RWPE2 (cell line): ENCODE measurements around the gene NUP214.

Experiments
- ATAC-seq: fragments of 200-7000 bp; cut with Tn5 transposase; 3 replicates; pipeline ENCODE4 v1.9.1; 2021; ENCODE audit warnings: low read depth
- DNase-seq: peaks from one replicate; pipeline ENCODE4 v3.0.0-alpha.2; 2020; ENCODE audit warnings: low spot score
- H3K27ac ChIP-seq: fragments of 450-650 bp; 2 replicates; pipeline ENCODE4 v1.5.1; 2017; ENCODE audit warnings: mild to moderate bottlenecking; ENCODE audit not compliant: poor library complexity, severe bottlenecking
- H3K27me3 ChIP-seq: fragments of 250-450 bp; sonication (Bioruptor Pico); 2 replicates; pipeline ENCODE4 v1.5.1; 2021; ENCODE audit warnings: mild to moderate bottlenecking, moderate library complexity; ENCODE audit not compliant: insufficient read depth, poor library complexity, severe bottlenecking
- H3K36me3 ChIP-seq: fragments of 250-450 bp; sonication (Bioruptor Pico); 2 replicates; pipeline ENCODE4 v1.5.1; 2020; ENCODE audit warnings: low read depth, mild to moderate bottlenecking, moderate library complexity
- H3K4me1 ChIP-seq: fragments of 250-450 bp; sonication (Bioruptor Pico); 2 replicates; pipeline ENCODE4 v1.5.1; 2021; ENCODE audit warnings: mild to moderate bottlenecking, moderate library complexity; ENCODE audit not compliant: insufficient read depth, poor library complexity, severe bottlenecking
- H3K4me3 ChIP-seq: fragments of 250-450 bp; sonication (Bioruptor Pico); 2 replicates; pipeline ENCODE4 v1.5.1; 2021; ENCODE audit warnings: mild to moderate bottlenecking, moderate library complexity; ENCODE audit not compliant: severe bottlenecking
- H3K9me3 ChIP-seq: fragments of 250-450 bp; sonication (Bioruptor Pico); 2 replicates; pipeline ENCODE4 v1.5.1; 2021; ENCODE audit warnings: mild to moderate bottlenecking, moderate library complexity; ENCODE audit not compliant: severe bottlenecking
- CTCF ChIP-seq: fragments of 450-650 bp; IDR thresholded peaks from one replicate; pipeline ENCODE4 v1.5.1; 2017; ENCODE audit warnings: mild to moderate bottlenecking, moderate library complexity; ENCODE audit not compliant: poor library complexity, severe bottlenecking

The NUP214 gene

GRCh38 chr9:131276891-131277286 lies 151.5 kb downstream of the NUP214 start:
- H3K36me3 ChIP-seq = no peaks in the 10 kb centered on the region
- DNase-seq (no peak), ATAC-seq (no peak)
- H3K4me3 ChIP-seq = peak overlapping the region; percentile 61
- H3K27ac ChIP-seq = no peak overlapping the region
- no peaks in the 10 kb centered on the region for H3K9me3 ChIP-seq
- no peaks in the 10 kb centered on the region for H3K4me1 ChIP-seq
- peaks cover 26% of the 10 kb centered on the region for H3K27me3 ChIP-seq
- no peak for TF ChIP-seq CTCF

- H3K27me3 ChIP-seq = peaks cover 31% of the 10 kb centered on the region
- no peak overlapping the region for H3K27ac ChIP-seq
- no peaks in the 10 kb centered on the region for H3K9me3 ChIP-seq
Observed at GRCh38 chr9:131277287-131277909, 152.0 kb downstream of the NUP214 start.

GRCh38 chr9:131277910-131278701 lies 152.7 kb downstream of the NUP214 start:
- no peaks in the 10 kb centered on the region for H3K36me3 ChIP-seq
- peaks cover 38% of the 10 kb centered on the region for H3K27me3 ChIP-seq
- no peaks in the 10 kb centered on the region for H3K9me3 ChIP-seq
- no peaks in the 10 kb centered on the region for H3K4me1 ChIP-seq
- DNase-seq (no peak), ATAC-seq (peak; percentile 74)
- H3K4me3 ChIP-seq = peak overlapping the region; percentile 61
- no peak overlapping the region for H3K27ac ChIP-seq
- no peak for TF ChIP-seq CTCF

More at GRCh38 chr9:131277287-131277909, 152.0 kb downstream of the NUP214 start:
- no peak for DNase-seq
- Histone ChIP-seq H3K4me1 (no peaks in the 10 kb centered on the region), H3K36me3 (no peaks in the 10 kb centered on the region), H3K4me3 (peak overlapping the region; percentile 61)
- no peak; the same call in 2 of the 3 replicates for ATAC-seq
- TF ChIP-seq CTCF = no peak

DNA sequence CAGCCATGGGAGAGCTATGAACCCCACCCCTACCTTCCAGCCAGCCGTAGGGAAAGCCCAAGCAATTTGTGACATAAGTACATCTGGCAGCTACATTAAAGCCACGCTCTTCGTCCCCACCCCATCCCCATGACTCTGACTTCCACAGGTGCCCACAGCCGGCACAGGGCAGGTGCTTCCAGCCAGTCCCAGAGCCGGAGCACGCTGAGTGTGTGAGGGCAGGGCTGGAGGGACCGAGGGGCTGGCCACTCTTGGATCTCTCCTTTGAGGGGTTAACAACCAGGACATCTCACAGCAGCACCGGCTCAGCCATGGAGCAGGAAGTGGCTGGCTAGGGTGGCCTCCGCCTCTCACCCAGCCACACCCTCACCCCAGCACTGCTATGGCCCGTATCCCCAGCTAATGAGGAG lies 153.3 kb downstream of the NUP214 start:
- no peaks in the 10 kb centered on the region for H3K36me3 ChIP-seq
- no peak overlapping the region for H3K4me3 ChIP-seq
- DNase-seq (no peak), ATAC-seq (no peak)
- TF ChIP-seq CTCF = no peak
- H3K4me1 ChIP-seq = no peaks in the 10 kb centered on the region
- no peaks in the 10 kb centered on the region for H3K9me3 ChIP-seq
- no peak overlapping the region for H3K27ac ChIP-seq
- peaks cover 44% of the 10 kb centered on the region for H3K27me3 ChIP-seq
